SK-N-SH (cell line): ENCODE measurements around the gene PDE4DIP.
"Not testable (repeated sequence)": the region's sequence is repeated elsewhere in the genome, so short reads cannot be mapped to it uniquely, and the experiment has no call there.

Experiments
- CHD2 ChIP-seq: fragments of 150-350 bp; IDR thresholded peaks from 2 replicates; pipeline ENCODE4 v1.6.1; 2018; ENCODE audit warnings: low read length; ENCODE audit not compliant: partially characterized antibody
- CTCF ChIP-seq: fragments of 200-600 bp; sonication (generic); IDR thresholded peaks from 2 replicates; pipeline ENCODE4 v1.6.1; 2017; ENCODE audit warnings: antibody characterized with exemption, mild to moderate bottlenecking, moderate library complexity
- MAX ChIP-seq: IDR thresholded peaks from 2 replicates; pipeline ENCODE4 v1.4.0; 2012; ENCODE audit warnings: low read depth
- NFIC ChIP-seq: IDR thresholded peaks from 2 replicates; pipeline ENCODE4 v1.4.0; 2012; ENCODE audit warnings: borderline replicate concordance
- NRF1 ChIP-seq: IDR thresholded peaks from 2 replicates; pipeline ENCODE4 v1.6.1; 2012; ENCODE audit warnings: low read depth, mild to moderate bottlenecking, low read length
- POLR2AphosphoS5 ChIP-seq: IDR thresholded peaks from 2 replicates; pipeline ENCODE4 v1.6.1; 2012; ENCODE audit warnings: low read depth, low read length
- REST ChIP-seq: IDR thresholded peaks from 2 replicates; pipeline ENCODE4 v1.6.1; 2012; ENCODE audit warnings: mild to moderate bottlenecking, low read depth, low read length, moderate library complexity
- RFX5 ChIP-seq: IDR thresholded peaks from 2 replicates; pipeline ENCODE4 v1.6.1; 2012; ENCODE audit warnings: mild to moderate bottlenecking, improper control_type of control experiment, low read length
- RXRA ChIP-seq: IDR thresholded peaks from 2 replicates; pipeline ENCODE4 v1.4.0; 2012; ENCODE audit warnings: low read depth, mild to moderate bottlenecking, borderline replicate concordance
- USF2 ChIP-seq: fragments of 150-350 bp; IDR thresholded peaks from 2 replicates; pipeline ENCODE4 v1.6.1; 2017; ENCODE audit warnings: antibody characterized with exemption, low read length, low read depth, borderline replicate concordance
- YY1 ChIP-seq: IDR thresholded peaks from 2 replicates; pipeline ENCODE4 v1.4.0; 2012; ENCODE audit warnings: low read depth, mild to moderate bottlenecking

GRCh38 chr1:148868924-148869633 lies 24.9 kb downstream of the PDE4DIP start:
- not testable (repeated sequence) for TF ChIP-seq CTCF, REST, NFIC, YY1, CHD2, RFX5, RXRA, MAX, USF2, POLR2AphosphoS5, NRF1
